ENCODE results near the gene SPACA4. TPM values are rescaled to one million over a fixed set of nuclear protein-coding genes. Genes with fewer than 3 reads are reported as not detected.

The SPACA4 gene
- total and polyA plus RNA-seq, 4 donors = 0.18 TPM; not detected in 3

GRCh38 chr19:48619692-48620585 lies 13.4 kb downstream of the SPACA4 start:
- intact Hi-C loops (cut with DNase I) = no loop called here
- H3K27ac ChIP-seq (ENCODE audit: low read depth in 1 of 2, low read length in 2 of 2) = peak overlapping the region; percentile 50 to 92
- WGBS, 2 donors = 30% methylated on average over 6 of the region's 6 CpGs
- H3K27me3 ChIP-seq (ENCODE audit: control insufficient read depth in 1 of 2, insufficient read depth in 2 of 2, low read length in 1 of 2) = no peaks in the 10 kb centered on the region
- H3K4me1 ChIP-seq (ENCODE audit: control insufficient read depth in 1 of 2, insufficient read depth in 2 of 2, low read length in 2 of 2) = no peaks in the 10 kb centered on the region
- H3K9me3 ChIP-seq (ENCODE audit: control insufficient read depth, low read length) = no peaks in the 10 kb centered on the region
- DNase-seq (no peak), ATAC-seq (ENCODE audit: low FRiP score) (no peak)
- peaks cover 0 to 10% of the 10 kb centered on the region in 2 donors for H3K36me3 ChIP-seq (ENCODE audit: control insufficient read depth in 1 of 2, insufficient read depth in 2 of 2, low read length in 1 of 2)
- H3K4me3 ChIP-seq (ENCODE audit: low read length in 2 of 2) = peak overlapping the region; percentile 43 to 59

- H3K4me1 ChIP-seq (ENCODE audit: control insufficient read depth in 1 of 2, insufficient read depth in 2 of 2, low read length in 2 of 2) = no peaks in the 10 kb centered on the region
- no peaks in the 10 kb centered on the region for H3K27me3 ChIP-seq (ENCODE audit: control insufficient read depth in 1 of 2, insufficient read depth in 2 of 2, low read length in 1 of 2)
- H3K36me3 ChIP-seq (ENCODE audit: control insufficient read depth in 1 of 2, insufficient read depth in 2 of 2, low read length in 1 of 2) = no peaks in the 10 kb centered on the region
- peak overlapping the region in 1 of 2 donors; percentile 38 for H3K4me3 ChIP-seq (ENCODE audit: low read length in 2 of 2)
- 14% methylated on average over 8 of the region's 8 CpGs for WGBS, 2 donors
- H3K9me3 ChIP-seq (ENCODE audit: control insufficient read depth, low read length) = no peaks in the 10 kb centered on the region
- DNase-seq = no peak
- intact Hi-C loops (cut with DNase I) = no loop called here
- ATAC-seq (ENCODE audit: low FRiP score) = no peak
- peak overlapping the region in 1 of 2 donors; percentile 74 for H3K27ac ChIP-seq (ENCODE audit: low read depth in 1 of 2, low read length in 2 of 2)
Observed at GRCh38 chr19:48623556-48624066, 17.1 kb downstream of the SPACA4 start.

- Histone ChIP-seq H3K27ac (ENCODE audit: low read depth in 1 of 2, low read length in 2 of 2) (peak overlapping the region in 1 of 2 donors; percentile 74), H3K9me3 (ENCODE audit: control insufficient read depth, low read length) (no peaks in the 10 kb centered on the region), H3K36me3 (ENCODE audit: control insufficient read depth in 1 of 2, insufficient read depth in 2 of 2, low read length in 1 of 2) (no peaks in the 10 kb centered on the region), H3K4me3 (ENCODE audit: low read length in 2 of 2) (peak overlapping the region; percentile 35 to 54), H3K4me1 (ENCODE audit: control insufficient read depth in 1 of 2, insufficient read depth in 2 of 2, low read length in 2 of 2) (no peaks in the 10 kb centered on the region), H3K27me3 (ENCODE audit: control insufficient read depth in 1 of 2, insufficient read depth in 2 of 2, low read length in 1 of 2) (no peaks in the 10 kb centered on the region)
- intact Hi-C loops (cut with DNase I) = no loop called here
- ATAC-seq (ENCODE audit: low FRiP score) = peak; percentile 93
- WGBS, 2 donors = 0 to 1% methylated on average over 40 of the region's 40 CpGs
- DNase-seq = peak; percentile 99
Observed at GRCh38 chr19:48624067-48624594, 17.6 kb downstream of the SPACA4 start.

GRCh38 chr19:48624791-48625723 lies 18.5 kb downstream of the SPACA4 start:
- no peaks in the 10 kb centered on the region for H3K36me3 ChIP-seq (ENCODE audit: control insufficient read depth in 1 of 2, insufficient read depth in 2 of 2, low read length in 1 of 2)
- 53 to 58% methylated on average over 23 to 24 of the region's 24 CpGs for WGBS, 2 donors
- DNase-seq (peak in 1 of 2 donors; percentile 73), ATAC-seq (ENCODE audit: low FRiP score) (no peak)
- no peaks in the 10 kb centered on the region for H3K9me3 ChIP-seq (ENCODE audit: control insufficient read depth, low read length)
- H3K4me1 ChIP-seq (ENCODE audit: control insufficient read depth in 1 of 2, insufficient read depth in 2 of 2, low read length in 2 of 2) = no peaks in the 10 kb centered on the region
- intact Hi-C loops (cut with DNase I) = no loop called here
- peak overlapping the region; percentile 35 to 54 for H3K4me3 ChIP-seq (ENCODE audit: low read length in 2 of 2)
- no peaks in the 10 kb centered on the region for H3K27me3 ChIP-seq (ENCODE audit: control insufficient read depth in 1 of 2, insufficient read depth in 2 of 2, low read length in 1 of 2)
- no peak overlapping the region for H3K27ac ChIP-seq (ENCODE audit: low read depth in 1 of 2, low read length in 2 of 2)

GRCh38 chr19:48625891-48626327 lies 19.4 kb downstream of the SPACA4 start:
- Histone ChIP-seq H3K9me3 (ENCODE audit: control insufficient read depth, low read length) (no peaks in the 10 kb centered on the region), H3K27ac (ENCODE audit: low read depth in 1 of 2, low read length in 2 of 2) (no peak overlapping the region), H3K4me3 (ENCODE audit: low read length in 2 of 2) (no peak overlapping the region), H3K36me3 (ENCODE audit: control insufficient read depth in 1 of 2, insufficient read depth in 2 of 2, low read length in 1 of 2) (no peaks in the 10 kb centered on the region), H3K27me3 (ENCODE audit: control insufficient read depth in 1 of 2, insufficient read depth in 2 of 2, low read length in 1 of 2) (no peaks in the 10 kb centered on the region), H3K4me1 (ENCODE audit: control insufficient read depth in 1 of 2, insufficient read depth in 2 of 2, low read length in 2 of 2) (no peaks in the 10 kb centered on the region)
- 92% methylated on average over 30 of the region's 30 CpGs for WGBS, 2 donors
- ATAC-seq (ENCODE audit: low FRiP score) (no peak), DNase-seq (peak in 1 of 2 donors; percentile 75)
- intact Hi-C loops (cut with DNase I) = no loop called here

- H3K9me3 ChIP-seq (ENCODE audit: control insufficient read depth, low read length) = no peaks in the 10 kb centered on the region
- no peak for ATAC-seq (ENCODE audit: low FRiP score)
- no peak overlapping the region for H3K27ac ChIP-seq (ENCODE audit: low read depth in 1 of 2, low read length in 2 of 2)
- 71 to 79% methylated on average over 6 of the region's 6 CpGs for WGBS, 2 donors
- no peaks in the 10 kb centered on the region for H3K36me3 ChIP-seq (ENCODE audit: control insufficient read depth in 1 of 2, insufficient read depth in 2 of 2, low read length in 1 of 2)
- intact Hi-C loops (cut with DNase I) = no loop called here
- no peaks in the 10 kb centered on the region for H3K27me3 ChIP-seq (ENCODE audit: control insufficient read depth in 1 of 2, insufficient read depth in 2 of 2, low read length in 1 of 2)
- no peak overlapping the region for H3K4me3 ChIP-seq (ENCODE audit: low read length in 2 of 2)
- H3K4me1 ChIP-seq (ENCODE audit: control insufficient read depth in 1 of 2, insufficient read depth in 2 of 2, low read length in 2 of 2) = no peaks in the 10 kb centered on the region
- peak in 1 of 2 donors; percentile 74 for DNase-seq
Observed at GRCh38 chr19:48627201-48627864, 20.8 kb downstream of the SPACA4 start.

- 81 to 92% methylated on average over 13 to 17 of the region's 17 CpGs for WGBS, 2 donors
- no peak overlapping the region for H3K4me3 ChIP-seq (ENCODE audit: low read length in 2 of 2)
- no peaks in the 10 kb centered on the region for H3K4me1 ChIP-seq (ENCODE audit: control insufficient read depth in 1 of 2, insufficient read depth in 2 of 2, low read length in 2 of 2)
- no peaks in the 10 kb centered on the region for H3K36me3 ChIP-seq (ENCODE audit: control insufficient read depth in 1 of 2, insufficient read depth in 2 of 2, low read length in 1 of 2)
- H3K9me3 ChIP-seq (ENCODE audit: control insufficient read depth, low read length) = no peaks in the 10 kb centered on the region
- no peak overlapping the region for H3K27ac ChIP-seq (ENCODE audit: low read depth in 1 of 2, low read length in 2 of 2)
- DNase-seq (peak in 1 of 2 donors; percentile 70), ATAC-seq (ENCODE audit: low FRiP score) (no peak)
- no peaks in the 10 kb centered on the region for H3K27me3 ChIP-seq (ENCODE audit: control insufficient read depth in 1 of 2, insufficient read depth in 2 of 2, low read length in 1 of 2)
- intact Hi-C loops (cut with DNase I) = no loop called here
Observed at GRCh38 chr19:48627865-48628314, 21.3 kb downstream of the SPACA4 start.
